Measurements from ENCODE around the gene SLC39A7.

SLC39A7 gene

GRCh38 chr6:33170176-33171015 lies 30.3 kb upstream of the SLC39A7 start:
- no peak for DNase-seq (ENCODE audit: low read depth)

GRCh38 chr6:33171016-33171879 lies 29.4 kb upstream of the SLC39A7 start:
- no peak for DNase-seq (ENCODE audit: low read depth)

GRCh38 chr6:33171880-33172687 lies 28.6 kb upstream of the SLC39A7 start:
- DNase-seq (ENCODE audit: low read depth), result no peak

GRCh38 chr6:33172688-33173534 lies 27.8 kb upstream of the SLC39A7 start:
- peak; percentile 20 for DNase-seq (ENCODE audit: low read depth)

DNA sequence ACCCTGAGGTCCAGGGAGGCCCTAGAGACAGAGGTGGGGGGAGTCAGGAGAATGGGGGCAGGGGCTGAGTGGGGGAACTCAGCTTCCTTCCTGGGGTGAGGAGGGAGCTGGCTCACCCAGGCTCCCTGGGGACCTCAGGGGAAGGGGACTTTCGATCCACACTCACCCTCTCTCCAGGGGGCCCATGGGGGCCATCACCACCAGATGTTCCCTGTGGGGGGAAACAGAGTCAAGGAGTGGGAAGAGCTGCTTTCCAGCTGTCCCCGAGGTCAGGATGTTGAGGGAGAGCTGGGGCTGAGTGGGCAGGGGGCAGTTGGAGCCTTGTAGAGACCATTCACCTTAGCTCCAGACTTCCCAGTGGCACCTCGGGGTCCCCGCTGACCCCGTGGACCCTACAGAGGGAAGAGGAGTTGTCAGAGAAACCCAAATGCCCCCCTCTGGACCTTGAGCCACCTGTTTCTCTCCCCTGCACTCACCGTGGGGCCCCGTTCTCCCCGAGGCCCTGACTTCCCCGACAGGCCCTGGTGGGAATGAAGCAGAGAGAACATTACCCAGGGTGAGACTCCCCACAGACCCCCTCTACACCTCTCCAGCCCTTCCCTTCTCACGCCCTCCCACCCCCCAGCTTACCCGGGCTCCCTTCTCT lies 27.0 kb upstream of the SLC39A7 start:
- no peak for DNase-seq (ENCODE audit: low read depth)

GRCh38 chr6:33174784-33175183 lies 25.9 kb upstream of the SLC39A7 start:
- no peak for DNase-seq (ENCODE audit: low read depth)

GRCh38 chr6:33175436-33176069 lies 25.1 kb upstream of the SLC39A7 start:
- DNase-seq (ENCODE audit: low read depth), result no peak

- DNase-seq (ENCODE audit: low read depth), result no peak
Observed at GRCh38 chr6:33176906-33177305, 23.8 kb upstream of the SLC39A7 start.

GRCh38 chr6:33177552-33178446 lies 22.9 kb upstream of the SLC39A7 start:
- DNase-seq (ENCODE audit: low read depth), result no peak

DNA sequence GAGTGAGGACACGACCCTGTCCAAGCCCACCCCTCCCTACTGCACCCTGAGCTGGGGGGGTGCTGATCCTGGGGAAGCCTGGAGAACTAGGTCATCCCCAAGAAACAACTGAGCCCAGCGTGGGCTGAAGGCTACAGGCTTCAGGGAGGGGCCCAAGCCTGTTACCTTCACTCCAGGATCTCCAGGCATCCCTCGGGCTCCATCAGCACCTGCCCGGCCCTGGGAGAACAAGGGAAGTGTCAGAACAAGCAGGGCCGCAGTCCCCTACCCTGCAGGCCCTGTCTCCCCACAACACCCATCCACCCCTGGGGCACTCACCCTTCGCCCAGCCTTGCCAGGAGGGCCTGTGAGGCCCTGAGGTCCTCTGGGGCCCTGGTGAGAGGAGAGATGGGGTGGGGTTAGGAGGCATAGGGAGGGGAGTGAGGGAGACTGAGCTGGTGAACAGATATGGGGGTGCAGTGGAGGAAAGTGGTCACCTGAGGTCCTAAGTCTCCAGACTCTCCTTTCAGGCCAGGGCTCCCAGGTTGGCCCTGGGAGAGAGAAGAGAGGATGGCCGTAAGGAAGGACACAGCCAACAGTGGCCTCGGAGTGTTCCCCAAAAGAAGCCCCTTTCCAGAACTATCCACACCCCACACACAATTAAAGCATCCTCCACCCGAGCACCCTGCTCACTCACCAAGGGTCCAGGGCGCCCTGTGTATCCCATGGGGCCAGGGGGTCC lies 21.8 kb upstream of the SLC39A7 start:
- no peak for DNase-seq (ENCODE audit: low read depth)

DNA sequence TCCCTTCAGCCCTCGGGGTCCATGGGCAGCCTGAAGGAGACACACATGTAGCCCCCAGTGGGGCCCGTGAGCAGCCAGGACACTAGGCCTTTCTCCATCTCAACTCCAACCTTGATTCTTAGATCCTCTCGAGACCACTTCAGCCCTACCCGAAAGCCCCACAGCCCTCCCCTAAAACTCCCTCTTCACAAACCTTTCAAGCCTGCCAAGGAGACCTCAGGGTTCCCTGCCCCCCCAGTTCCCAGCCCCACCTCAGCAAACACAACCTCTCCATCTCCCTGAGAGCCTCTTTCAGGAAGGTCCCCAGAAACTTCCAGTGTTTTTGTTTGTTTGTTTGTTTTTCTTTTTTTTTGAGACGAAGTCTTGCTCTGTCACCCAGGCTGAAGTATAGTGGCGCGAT lies 19.5 kb upstream of the SLC39A7 start:
- no peak for DNase-seq (ENCODE audit: low read depth)

DNA sequence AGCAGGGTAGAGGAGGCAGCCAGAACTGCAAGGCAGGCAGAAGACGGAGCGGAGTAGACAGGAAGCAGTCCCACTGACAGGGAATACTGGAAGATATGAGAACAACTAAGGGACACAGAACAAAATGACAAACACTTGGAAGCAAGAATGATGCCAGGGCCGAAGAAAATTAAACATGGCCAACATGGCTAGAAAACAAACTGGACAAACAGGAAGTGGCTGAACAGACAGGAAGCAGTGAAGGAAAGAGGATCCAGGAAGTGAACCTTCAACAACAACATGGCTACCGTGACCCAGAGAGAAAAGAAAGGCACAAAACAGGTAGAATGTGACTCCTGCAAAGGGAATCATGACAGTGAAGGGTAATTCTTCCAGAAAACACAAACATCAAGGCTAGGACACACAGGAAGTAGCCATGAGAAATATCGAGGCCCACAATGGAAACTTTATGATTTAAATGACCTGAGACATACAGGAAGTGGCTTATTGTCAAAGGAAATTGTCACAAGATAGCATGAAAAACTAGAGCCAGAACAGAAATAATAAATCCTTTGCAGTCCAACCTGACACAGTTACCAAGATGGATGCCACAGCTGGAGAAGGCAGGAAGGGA lies 17.5 kb upstream of the SLC39A7 start:
- DNase-seq (ENCODE audit: low read depth), result no peak

DNA sequence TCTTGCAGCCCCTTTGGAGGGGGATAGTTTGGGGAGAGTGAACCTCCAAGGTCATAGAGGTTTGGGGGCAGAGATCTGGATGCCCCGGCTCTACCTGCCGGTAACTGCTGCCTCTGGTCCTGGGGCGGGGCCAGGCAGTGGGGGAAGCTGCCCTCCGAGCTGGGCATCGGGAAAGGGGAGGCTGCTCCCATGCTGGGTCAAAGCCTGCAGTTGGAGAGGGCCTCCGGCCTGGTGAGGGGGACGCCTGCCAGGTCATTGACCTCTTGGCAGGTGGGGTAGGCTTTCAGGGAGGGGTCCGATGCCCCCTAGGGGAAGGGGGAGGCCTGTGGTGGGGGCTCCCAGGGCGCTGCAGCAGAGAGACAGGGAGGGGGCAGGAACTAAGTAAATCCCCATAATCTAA lies 15.5 kb upstream of the SLC39A7 start:
- DNase-seq (ENCODE audit: low read depth), result no peak

DNA sequence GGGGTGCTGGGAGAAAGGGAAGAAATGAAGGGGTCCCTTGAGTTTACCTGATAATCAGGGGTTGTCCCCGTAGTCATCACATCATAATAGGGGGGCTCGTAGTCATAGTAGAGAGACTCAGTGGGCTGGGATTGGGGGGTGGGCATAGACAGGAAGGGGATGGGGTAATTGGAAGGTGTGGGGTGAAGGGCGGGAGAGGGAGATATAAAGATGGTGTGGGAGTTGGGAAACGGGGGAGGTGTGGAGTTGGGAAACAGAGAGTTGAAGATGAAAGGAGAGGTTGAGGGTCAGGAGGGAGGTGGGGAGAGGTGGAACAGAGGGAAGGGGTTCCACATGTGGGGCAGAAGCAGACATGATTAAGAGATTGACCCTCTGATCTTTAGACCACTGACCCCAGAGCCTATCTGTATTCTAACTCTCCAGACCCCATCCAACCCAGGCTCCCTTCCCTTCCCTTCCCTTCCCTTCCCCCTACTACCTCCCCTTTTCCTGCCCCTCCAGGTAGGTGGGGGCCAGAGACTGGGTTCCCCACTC lies 14.9 kb upstream of the SLC39A7 start:
- DNase-seq (ENCODE audit: low read depth), result no peak

DNA sequence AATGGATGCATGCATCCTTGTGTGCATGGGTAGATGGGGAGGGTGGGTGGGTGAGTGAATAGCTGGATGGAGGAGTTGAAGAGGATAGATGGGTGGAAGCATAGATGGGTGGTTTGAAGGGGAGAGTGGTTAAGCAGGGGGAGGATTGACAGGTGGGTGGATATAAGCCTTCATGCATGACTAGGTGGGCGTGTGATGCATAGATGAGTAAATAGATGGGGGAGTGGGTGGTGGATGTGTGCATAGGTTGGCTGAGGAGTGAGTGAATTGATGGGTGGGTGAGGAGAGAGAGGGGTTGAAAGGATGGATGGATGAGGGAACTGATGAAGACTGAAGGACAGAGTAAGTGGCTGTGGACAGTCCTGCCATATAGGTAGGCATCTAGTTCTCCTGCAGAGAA lies 12.9 kb upstream of the SLC39A7 start:
- DNase-seq (ENCODE audit: low read depth), result no peak

GRCh38 chr6:33189164-33189563 lies 11.5 kb upstream of the SLC39A7 start:
- no peak for DNase-seq (ENCODE audit: low read depth)

GRCh38 chr6:33189625-33190448 lies 10.8 kb upstream of the SLC39A7 start:
- DNase-seq (ENCODE audit: low read depth), result no peak
